Right atrium auricular region (tissue), 2 donors: Measurements from ENCODE around the gene TEAD3. TPM values are rescaled to one million over a fixed set of nuclear protein-coding genes. Genes with fewer than 3 reads are reported as not detected.

ENCODE experiments used
- DNase-seq: peaks from one replicate; pipeline ENCODE4 v3.0.0-alpha.2; 2019; ENCODE audit warnings: low spot score
- H3K27ac ChIP-seq, 2 donors: fragments of 200-600 bp; sonication (generic); 1 replicate in 1 of 2; 2 replicates in 1 of 2; pipeline ENCODE4 v1.5.1; 2016 to 2019
- H3K27me3 ChIP-seq, 2 donors: fragments of 200-600 bp; sonication (generic); one replicate each; pipeline versions ENCODE4 v1.5.1 to v1.6.0; 2017 to 2019
- H3K36me3 ChIP-seq: fragments of 200-600 bp; sonication (generic); one replicate; pipeline ENCODE4 v1.5.1; 2016
- H3K4me1 ChIP-seq, 2 donors: fragments of 200-600 bp; sonication (generic); one replicate each; pipeline versions ENCODE4 v1.5.1 to v1.6.0; 2017 to 2019
- H3K4me3 ChIP-seq, 2 donors: fragments of 200-600 bp; sonication (generic); 1 replicate in 1 of 2; 2 replicates in 1 of 2; pipeline ENCODE4 v1.5.1; 2017 to 2019; ENCODE audit warnings: mild to moderate bottlenecking in 1 of 2, moderate library complexity in 1 of 2
- H3K9me3 ChIP-seq, 2 donors: fragments of 200-600 bp; sonication (generic); one replicate each; pipeline ENCODE4 v1.5.1; 2019
- total RNA-seq, 2 donors: library from RNA; depleted of rRNA; stranded (reverse); fragments of >200 nt; gene quantifications; one replicate each; pipeline ENCODE4 v1.1.0, GENCODE V29; 2016
- TF ChIP-seq, protein P1 (sequence below), 2 donors: fragments of 200-600 bp; sonication (generic); IDR thresholded peaks; one replicate each; pipeline ENCODE4 v1.5.1; 2019; ENCODE audit warnings: antibody characterized with exemption in 2 of 2

TEAD3 gene
- total RNA-seq, 2 donors from 2014 or later, result 19.3 to 37.1 TPM

DNA sequence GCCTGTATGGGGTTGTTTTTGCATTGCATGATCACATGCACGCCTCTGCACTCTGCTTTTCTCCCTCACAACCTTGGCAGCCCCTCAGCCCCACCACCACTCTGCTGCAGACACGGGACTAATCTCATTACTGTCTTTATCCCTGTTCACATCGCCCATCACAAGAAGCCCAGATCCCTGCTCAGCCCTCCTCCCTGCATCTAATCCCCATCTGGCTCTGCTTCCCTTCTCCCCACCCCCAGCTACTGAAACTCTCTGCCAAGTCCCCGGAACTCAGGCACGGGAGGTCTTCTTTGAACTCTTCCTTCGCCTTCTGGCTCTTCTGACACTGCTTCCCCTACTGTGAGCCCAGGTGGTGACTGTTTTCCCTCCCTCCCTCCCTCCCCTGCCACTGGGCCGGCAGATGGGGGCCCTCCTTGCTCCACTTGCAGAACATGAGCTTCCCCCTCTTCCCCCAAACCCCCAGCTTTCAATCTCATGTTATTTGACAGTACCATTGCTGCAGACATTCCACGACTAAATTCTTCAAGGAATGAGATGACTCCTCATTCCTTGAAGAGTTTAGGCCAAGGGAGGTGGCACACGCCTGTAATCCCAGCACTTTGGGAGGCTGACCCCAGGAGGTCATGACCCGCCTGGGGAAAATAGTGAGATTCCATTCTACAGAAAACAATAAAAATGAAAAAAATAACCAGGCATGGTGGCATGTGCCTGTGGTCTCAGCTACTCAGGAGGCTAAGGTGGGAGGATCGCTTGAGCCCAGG is 37.7 kb upstream of the TEAD3 start:
- H3K9me3 ChIP-seq, result no peaks in the 10 kb centered on the region
- no peak overlapping the region for H3K4me3 ChIP-seq
- no peaks in the 10 kb centered on the region for H3K36me3 ChIP-seq

GRCh38 chr6:35533981-35534380 is 37.1 kb upstream of the TEAD3 start:
- Histone ChIP-seq H3K27me3 (no peaks in the 10 kb centered on the region), H3K4me1 (no peaks in the 10 kb centered on the region), H3K36me3 (no peaks in the 10 kb centered on the region), H3K27ac (no peak overlapping the region), H3K4me3 (no peak overlapping the region), H3K9me3 (no peaks in the 10 kb centered on the region)
- no peak for DNase-seq
- TF ChIP-seq, protein P1, sequence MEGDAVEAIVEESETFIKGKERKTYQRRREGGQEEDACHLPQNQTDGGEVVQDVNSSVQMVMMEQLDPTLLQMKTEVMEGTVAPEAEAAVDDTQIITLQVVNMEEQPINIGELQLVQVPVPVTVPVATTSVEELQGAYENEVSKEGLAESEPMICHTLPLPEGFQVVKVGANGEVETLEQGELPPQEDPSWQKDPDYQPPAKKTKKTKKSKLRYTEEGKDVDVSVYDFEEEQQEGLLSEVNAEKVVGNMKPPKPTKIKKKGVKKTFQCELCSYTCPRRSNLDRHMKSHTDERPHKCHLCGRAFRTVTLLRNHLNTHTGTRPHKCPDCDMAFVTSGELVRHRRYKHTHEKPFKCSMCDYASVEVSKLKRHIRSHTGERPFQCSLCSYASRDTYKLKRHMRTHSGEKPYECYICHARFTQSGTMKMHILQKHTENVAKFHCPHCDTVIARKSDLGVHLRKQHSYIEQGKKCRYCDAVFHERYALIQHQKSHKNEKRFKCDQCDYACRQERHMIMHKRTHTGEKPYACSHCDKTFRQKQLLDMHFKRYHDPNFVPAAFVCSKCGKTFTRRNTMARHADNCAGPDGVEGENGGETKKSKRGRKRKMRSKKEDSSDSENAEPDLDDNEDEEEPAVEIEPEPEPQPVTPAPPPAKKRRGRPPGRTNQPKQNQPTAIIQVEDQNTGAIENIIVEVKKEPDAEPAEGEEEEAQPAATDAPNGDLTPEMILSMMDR (IDR thresholded peaks at IDR 0.05), result no peak

More for the DNA sequence above, 37.7 kb upstream of the TEAD3 start:
- TF ChIP-seq, protein P1 (IDR thresholded peaks at IDR 0.05), result no peak
- no peak overlapping the region for H3K27ac ChIP-seq
- no peaks in the 10 kb centered on the region for H3K27me3 ChIP-seq
- DNase-seq, result no peak
- no peaks in the 10 kb centered on the region for H3K4me1 ChIP-seq

DNA sequence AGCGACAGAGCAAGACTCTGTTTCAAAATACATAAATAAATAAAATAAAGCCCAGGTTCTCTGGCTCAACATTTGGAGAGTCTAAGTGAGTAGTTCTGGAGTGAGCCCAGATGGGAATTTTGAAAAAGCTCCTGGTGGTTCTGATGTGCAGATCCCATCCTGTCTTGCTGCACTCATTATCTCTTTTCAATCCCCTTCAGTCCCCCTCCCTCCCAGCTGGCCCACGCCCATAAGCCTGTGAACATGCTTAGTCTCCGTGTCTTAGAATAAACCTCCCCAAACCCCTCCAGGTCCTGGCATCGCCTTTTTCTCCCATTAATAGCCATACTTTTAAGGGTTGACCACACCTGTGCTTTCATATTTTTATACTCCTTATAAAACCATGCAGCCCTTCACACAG is 35.2 kb upstream of the TEAD3 start:
- Histone ChIP-seq H3K4me1 (no peaks in the 10 kb centered on the region), H3K36me3 (no peaks in the 10 kb centered on the region), H3K4me3 (no peak overlapping the region), H3K27ac (no peak overlapping the region), H3K9me3 (no peaks in the 10 kb centered on the region), H3K27me3 (no peaks in the 10 kb centered on the region)
- no peak for DNase-seq
- TF ChIP-seq, protein P1 (IDR thresholded peaks at IDR 0.05), result no peak

- no peak for DNase-seq
- no peaks in the 10 kb centered on the region for H3K27me3 ChIP-seq
- H3K9me3 ChIP-seq, result no peaks in the 10 kb centered on the region
- H3K36me3 ChIP-seq, result no peaks in the 10 kb centered on the region
- no peak overlapping the region for H3K4me3 ChIP-seq
- TF ChIP-seq, protein P1 (IDR thresholded peaks at IDR 0.05), result no peak
- no peak overlapping the region for H3K27ac ChIP-seq
- peaks cover 0 to 4% of the 10 kb centered on the region in 2 donors for H3K4me1 ChIP-seq
Observed at GRCh38 chr6:35524380-35525020, 27.6 kb upstream of the TEAD3 start.

- Histone ChIP-seq H3K4me1 (peaks cover 0 to 4% of the 10 kb centered on the region in 2 donors), H3K36me3 (no peaks in the 10 kb centered on the region), H3K27me3 (no peaks in the 10 kb centered on the region), H3K9me3 (no peaks in the 10 kb centered on the region), H3K4me3 (peak overlapping the region in 1 of 2 donors; percentile 29), H3K27ac (no peak overlapping the region)
- TF ChIP-seq, protein P1 (IDR thresholded peaks at IDR 0.05), result peak; percentile 98 to 100
- peak; percentile 76 for DNase-seq
Observed at GRCh38 chr6:35522660-35523658, 26.1 kb upstream of the TEAD3 start.
